Activated CD8-positive, alpha-beta memory T cell treated with anti-CD3 and anti-CD28 coated beads, Interleukin-2, amount 50 U/mL, for 48 hours (primary cell): Measurements from ENCODE around the gene CACYBP.

Source experiments
- DNase-seq: peaks from one replicate; pipeline ENCODE4 v3.0.0-alpha.2; 2020

The CACYBP gene

GRCh38 chr1:174999936-175000696, at the start of gene CACYBP:
Gene CACYBP (plus strand): TSS chr1:174999947. CDS start chr1:175000181, 234 bp downstream.
- DNase-seq: no peak

- no peak for DNase-seq
Measured at GRCh38 chr1:174953285-174954072, 46.3 kb upstream of the CACYBP start.

GRCh38 chr1:174954073-174954460, 45.7 kb upstream of the CACYBP start:
- DNase-seq: no peak

- DNase-seq: no peak
Measured at GRCh38 chr1:174954671-174955669, 44.8 kb upstream of the CACYBP start.

GRCh38 chr1:174956086-174956485, 43.7 kb upstream of the CACYBP start:
- no peak for DNase-seq

- DNase-seq: no peak
Measured at GRCh38 chr1:174956976-174957375, 42.8 kb upstream of the CACYBP start.

GRCh38 chr1:174957829-174958228, 41.9 kb upstream of the CACYBP start:
- DNase-seq: no peak

GRCh38 chr1:174958396-174958795, 41.4 kb upstream of the CACYBP start:
- no peak for DNase-seq

- DNase-seq: no peak
Measured at GRCh38 chr1:174960362-174960761, 39.4 kb upstream of the CACYBP start.

GRCh38 chr1:174963529-174964125, 36.1 kb upstream of the CACYBP start:
- no peak for DNase-seq

GRCh38 chr1:174964261-174964971, 35.3 kb upstream of the CACYBP start:
- DNase-seq: no peak

- no peak for DNase-seq
Measured at GRCh38 chr1:174964972-174965361, 34.8 kb upstream of the CACYBP start.

- no peak for DNase-seq
Measured at GRCh38 chr1:174965362-174966007, 34.3 kb upstream of the CACYBP start.

GRCh38 chr1:174966008-174966572, 33.7 kb upstream of the CACYBP start:
- DNase-seq: no peak

- no peak for DNase-seq
Measured at GRCh38 chr1:174967845-174968705, 31.7 kb upstream of the CACYBP start.

- DNase-seq: no peak
Measured at GRCh38 chr1:174968750-174969244, 30.9 kb upstream of the CACYBP start.

GRCh38 chr1:174969977-174970376, 29.8 kb upstream of the CACYBP start:
- DNase-seq: no peak

- DNase-seq: no peak
Measured at GRCh38 chr1:174971466-174971865, 28.3 kb upstream of the CACYBP start.

GRCh38 chr1:174971902-174972301, 27.8 kb upstream of the CACYBP start:
- DNase-seq: no peak

GRCh38 chr1:174974711-174975119, 25.0 kb upstream of the CACYBP start:
- no peak for DNase-seq
